ENCODE measurements around the gene CFHR3.
"Not testable (repeated sequence)": the region's sequence is repeated elsewhere in the genome, so short reads cannot be mapped to it uniquely, and the experiment has no call there.

CFHR3 gene

DNA sequence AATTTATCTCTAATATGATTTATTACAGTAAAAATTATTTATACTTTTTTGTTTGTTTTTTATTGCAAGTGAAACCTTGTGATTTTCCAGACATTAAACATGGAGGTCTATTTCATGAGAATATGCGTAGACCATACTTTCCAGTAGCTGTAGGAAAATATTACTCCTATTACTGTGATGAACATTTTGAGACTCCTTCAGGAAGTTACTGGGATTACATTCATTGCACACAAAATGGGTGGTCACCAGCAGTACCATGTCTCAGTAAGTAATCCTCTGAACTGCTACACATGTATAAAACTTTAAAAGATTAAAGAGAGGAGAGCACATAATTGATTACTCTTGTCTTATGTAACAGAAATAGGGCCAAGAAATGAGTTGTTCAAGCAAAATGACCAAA lies 4.5 kb downstream of the CFHR3 start:
- no peak overlapping the region for H3K9ac ChIP-seq (ENCODE audit: low read depth, low read length)
- no peak overlapping the region for H3K4me3 ChIP-seq (ENCODE audit: low read depth, low read length)
- H3K27me3 ChIP-seq (ENCODE audit: control insufficient read depth, insufficient read depth, low read length): no peaks in the 10 kb centered on the region
- no peaks in the 10 kb centered on the region for H3K36me3 ChIP-seq (ENCODE audit: control insufficient read depth, insufficient read depth, low read length)
- H3K9me3 ChIP-seq (ENCODE audit: control insufficient read depth, insufficient read depth, low read length): no peaks in the 10 kb centered on the region
- H3K4me1 ChIP-seq (ENCODE audit: control insufficient read depth, insufficient read depth, low read length): no peaks in the 10 kb centered on the region

DNA sequence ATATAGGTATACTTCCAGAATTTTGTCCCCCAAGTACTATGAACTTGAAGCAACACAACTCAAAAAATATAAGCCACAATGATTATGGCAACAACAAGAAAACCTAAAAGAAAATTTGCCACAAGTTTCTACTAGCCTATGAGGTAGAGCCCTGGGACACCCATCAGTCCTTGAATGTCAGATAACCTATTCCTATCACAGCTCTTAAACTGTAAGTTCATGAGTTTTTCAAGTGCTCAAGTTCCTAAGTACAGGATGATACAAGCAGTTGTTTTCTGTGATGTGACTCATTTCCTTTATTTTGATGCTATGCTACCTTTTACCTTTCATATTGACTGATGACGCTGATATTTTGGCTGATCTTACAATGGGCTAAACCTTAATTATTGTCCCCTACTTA lies 16.6 kb downstream of the CFHR3 start:
- H3K4me1 ChIP-seq (ENCODE audit: control insufficient read depth, insufficient read depth, low read length); H3K36me3 ChIP-seq (ENCODE audit: control insufficient read depth, insufficient read depth, low read length); H3K27me3 ChIP-seq (ENCODE audit: control insufficient read depth, insufficient read depth, low read length); H3K9me3 ChIP-seq (ENCODE audit: control insufficient read depth, insufficient read depth, low read length); H3K4me3 ChIP-seq (ENCODE audit: low read depth, low read length); H3K9ac ChIP-seq (ENCODE audit: low read depth, low read length): not testable (repeated sequence)

DNA sequence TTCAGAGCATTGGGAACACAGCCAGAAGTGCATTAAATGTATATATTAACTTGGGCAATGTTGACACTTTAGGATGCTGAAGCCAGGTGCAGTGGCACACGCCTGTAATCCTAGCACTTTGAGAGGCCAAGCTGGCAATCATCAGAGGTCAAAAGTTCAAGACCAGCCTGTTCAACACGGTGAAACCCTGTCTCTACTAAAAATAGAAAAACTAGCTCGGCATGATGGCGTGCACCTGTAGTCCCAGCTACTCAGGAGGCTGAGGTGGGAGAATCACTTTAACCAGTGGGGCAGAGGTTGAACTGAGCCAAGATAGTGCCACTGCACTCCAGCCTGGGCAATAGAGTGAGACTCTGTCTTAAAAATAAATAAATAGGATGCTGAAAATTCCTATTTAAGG lies 19.5 kb downstream of the CFHR3 start:
- not testable (repeated sequence) for H3K36me3 ChIP-seq (ENCODE audit: control insufficient read depth, insufficient read depth, low read length); H3K9ac ChIP-seq (ENCODE audit: low read depth, low read length); H3K27me3 ChIP-seq (ENCODE audit: control insufficient read depth, insufficient read depth, low read length); H3K9me3 ChIP-seq (ENCODE audit: control insufficient read depth, insufficient read depth, low read length); H3K4me1 ChIP-seq (ENCODE audit: control insufficient read depth, insufficient read depth, low read length); H3K4me3 ChIP-seq (ENCODE audit: low read depth, low read length)

DNA sequence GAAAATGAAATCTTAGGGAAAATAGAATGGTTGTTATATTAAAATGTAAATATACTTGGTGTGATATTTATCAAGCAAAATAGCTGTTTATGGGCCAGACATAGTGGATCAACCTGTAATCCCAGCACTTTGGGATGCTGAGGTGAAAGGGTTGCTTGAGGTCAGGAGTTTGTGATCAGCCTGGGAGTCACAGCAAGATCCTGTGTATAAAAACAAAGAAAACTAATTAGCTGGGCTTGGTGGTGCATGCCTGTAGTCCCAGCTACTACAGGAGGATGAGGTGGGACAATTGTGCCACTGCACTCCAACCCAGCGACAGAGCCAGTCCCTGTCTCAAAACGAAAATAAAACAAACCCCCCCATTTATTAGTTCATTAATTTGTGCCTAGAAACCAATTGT lies 23.3 kb downstream of the CFHR3 start:
- Histone ChIP-seq H3K36me3 (ENCODE audit: control insufficient read depth, insufficient read depth, low read length) (no peaks in the 10 kb centered on the region), H3K9ac (ENCODE audit: low read depth, low read length) (no peak overlapping the region), H3K4me1 (ENCODE audit: control insufficient read depth, insufficient read depth, low read length) (no peaks in the 10 kb centered on the region), H3K27me3 (ENCODE audit: control insufficient read depth, insufficient read depth, low read length) (no peaks in the 10 kb centered on the region), H3K4me3 (ENCODE audit: low read depth, low read length) (no peak overlapping the region), H3K9me3 (ENCODE audit: control insufficient read depth, insufficient read depth, low read length) (no peaks in the 10 kb centered on the region)

DNA sequence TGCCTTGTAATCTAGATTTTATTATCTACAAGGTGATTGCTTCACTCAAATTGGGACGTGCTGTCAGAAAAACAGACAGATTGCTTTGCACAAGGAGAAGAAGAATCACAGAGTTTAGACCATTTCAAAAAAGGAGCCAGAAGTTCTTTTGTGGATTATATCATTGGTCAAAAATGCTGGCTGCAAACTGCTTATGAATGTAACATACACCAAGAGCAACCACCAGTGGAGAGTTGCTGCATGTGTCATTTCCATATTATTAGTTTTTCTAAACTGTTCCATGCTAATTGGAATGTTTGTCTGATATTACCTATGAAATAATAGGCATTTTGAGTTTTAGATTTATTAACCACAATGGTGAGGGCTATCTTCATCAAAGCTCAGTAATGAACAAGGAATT lies 27.3 kb downstream of the CFHR3 start:
- not testable (repeated sequence) for H3K27me3 ChIP-seq (ENCODE audit: control insufficient read depth, insufficient read depth, low read length); H3K9ac ChIP-seq (ENCODE audit: low read depth, low read length); H3K36me3 ChIP-seq (ENCODE audit: control insufficient read depth, insufficient read depth, low read length); H3K9me3 ChIP-seq (ENCODE audit: control insufficient read depth, insufficient read depth, low read length); H3K4me1 ChIP-seq (ENCODE audit: control insufficient read depth, insufficient read depth, low read length); H3K4me3 ChIP-seq (ENCODE audit: low read depth, low read length)

DNA sequence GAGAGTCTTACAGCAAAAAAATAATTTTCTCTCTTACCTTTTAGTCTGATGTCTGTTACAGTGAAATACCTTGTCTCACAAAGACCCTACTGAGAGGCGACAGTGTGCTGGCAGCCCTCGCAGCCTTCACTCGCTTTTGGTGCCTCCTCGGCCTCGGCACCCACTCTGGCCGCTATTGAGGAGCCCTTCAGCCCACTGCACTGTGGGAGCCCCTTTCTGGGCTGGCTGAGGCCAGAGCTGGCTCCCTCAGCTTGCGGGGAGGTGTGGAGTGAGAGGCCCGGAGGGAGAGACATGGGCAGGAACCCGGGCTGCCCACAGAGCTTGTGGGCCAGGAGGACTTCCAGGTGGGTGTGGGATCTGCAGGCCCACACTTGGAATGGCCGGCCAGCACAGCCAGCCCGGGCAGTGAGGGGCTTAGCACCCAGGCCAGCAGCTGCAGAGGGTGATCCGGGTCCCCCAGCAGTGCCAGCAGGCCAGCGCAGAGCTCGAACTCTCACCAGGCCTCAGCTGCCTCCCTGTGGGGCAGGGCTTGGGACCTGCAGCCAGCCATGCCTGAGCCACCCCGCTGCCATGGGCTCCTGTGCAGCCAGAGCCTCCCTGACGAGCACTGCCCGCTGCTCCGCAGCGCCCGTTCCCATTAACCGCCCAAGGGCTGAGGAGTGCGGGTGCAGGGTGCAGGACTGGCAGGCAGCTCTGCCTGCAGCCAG lies 34.0 kb downstream of the CFHR3 start:
- no peak overlapping the region for H3K4me3 ChIP-seq (ENCODE audit: low read depth, low read length)
- H3K36me3 ChIP-seq (ENCODE audit: control insufficient read depth, insufficient read depth, low read length): no peaks in the 10 kb centered on the region
- no peak overlapping the region for H3K9ac ChIP-seq (ENCODE audit: low read depth, low read length)
- no peaks in the 10 kb centered on the region for H3K4me1 ChIP-seq (ENCODE audit: control insufficient read depth, insufficient read depth, low read length)
- H3K27me3 ChIP-seq (ENCODE audit: control insufficient read depth, insufficient read depth, low read length): no peaks in the 10 kb centered on the region
- no peaks in the 10 kb centered on the region for H3K9me3 ChIP-seq (ENCODE audit: control insufficient read depth, insufficient read depth, low read length)

DNA sequence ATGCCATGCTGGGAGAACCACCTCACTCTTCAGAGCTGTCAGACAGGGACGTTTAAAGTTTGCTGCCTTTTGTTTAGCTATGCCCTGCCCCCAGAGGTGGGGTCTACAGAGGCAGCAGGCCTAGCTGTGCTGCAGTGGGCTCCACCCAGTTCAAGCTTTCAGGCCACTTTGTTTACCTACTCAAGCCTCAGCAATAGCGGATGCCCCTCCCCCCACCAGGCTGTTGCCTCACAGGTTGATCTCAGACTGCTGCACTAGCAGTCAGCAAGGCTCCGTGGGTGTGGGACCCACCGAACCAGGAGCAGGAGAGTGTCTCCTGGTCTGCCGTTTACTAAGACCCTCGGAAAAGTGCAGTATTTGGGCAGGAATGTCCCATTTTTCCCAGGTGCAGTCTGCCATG lies 42.8 kb downstream of the CFHR3 start:
- not testable (repeated sequence) for H3K4me3 ChIP-seq (ENCODE audit: low read depth, low read length); H3K27me3 ChIP-seq (ENCODE audit: control insufficient read depth, insufficient read depth, low read length); H3K9me3 ChIP-seq (ENCODE audit: control insufficient read depth, insufficient read depth, low read length); H3K9ac ChIP-seq (ENCODE audit: low read depth, low read length); H3K4me1 ChIP-seq (ENCODE audit: control insufficient read depth, insufficient read depth, low read length); H3K36me3 ChIP-seq (ENCODE audit: control insufficient read depth, insufficient read depth, low read length)

DNA sequence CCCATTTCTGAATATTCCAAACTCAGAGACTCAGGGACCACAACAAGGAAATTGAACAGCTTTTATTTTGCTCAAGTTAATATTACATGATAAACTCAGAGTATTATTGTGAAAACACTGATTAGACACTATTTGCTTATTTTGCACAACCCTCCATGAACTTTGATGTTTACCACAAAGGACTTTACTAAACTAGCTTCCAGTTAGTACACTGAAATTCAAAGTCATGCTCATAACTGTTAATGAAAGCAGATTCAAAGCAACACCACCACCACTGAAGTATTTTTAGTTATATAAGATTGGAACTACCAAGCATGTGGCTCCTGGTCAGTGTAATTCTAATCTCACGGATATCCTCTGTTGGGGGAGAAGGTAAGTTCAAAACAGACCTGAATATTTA lies 44.9 kb downstream of the CFHR3 start, which contains the start of gene CFHR1:
Gene CFHR1 (plus strand): TSS at position 201 of the 400 bp plus-strand sequence. CDS start 114 bp downstream, at position 315.
- H3K9ac ChIP-seq (ENCODE audit: low read depth, low read length); H3K4me1 ChIP-seq (ENCODE audit: control insufficient read depth, insufficient read depth, low read length); H3K9me3 ChIP-seq (ENCODE audit: control insufficient read depth, insufficient read depth, low read length); H3K36me3 ChIP-seq (ENCODE audit: control insufficient read depth, insufficient read depth, low read length); H3K4me3 ChIP-seq (ENCODE audit: low read depth, low read length); H3K27me3 ChIP-seq (ENCODE audit: control insufficient read depth, insufficient read depth, low read length): not testable (repeated sequence)

DNA sequence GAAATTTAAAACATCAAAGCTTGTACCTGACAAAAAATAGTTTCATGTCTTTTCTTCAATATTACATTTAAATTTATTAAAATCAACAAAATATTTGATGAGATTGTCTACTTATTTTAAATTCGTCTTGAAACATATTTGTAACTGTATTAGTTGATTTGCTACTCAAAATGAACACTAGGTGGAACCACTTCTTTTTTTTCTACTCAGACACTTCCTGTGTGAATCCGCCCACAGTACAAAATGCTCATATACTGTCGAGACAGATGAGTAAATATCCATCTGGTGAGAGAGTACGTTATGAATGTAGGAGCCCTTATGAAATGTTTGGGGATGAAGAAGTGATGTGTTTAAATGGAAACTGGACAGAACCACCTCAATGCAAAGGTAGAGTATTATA lies 53.2 kb downstream of the CFHR3 start:
- H3K4me3 ChIP-seq (ENCODE audit: low read depth, low read length); H3K36me3 ChIP-seq (ENCODE audit: control insufficient read depth, insufficient read depth, low read length); H3K4me1 ChIP-seq (ENCODE audit: control insufficient read depth, insufficient read depth, low read length); H3K27me3 ChIP-seq (ENCODE audit: control insufficient read depth, insufficient read depth, low read length); H3K9ac ChIP-seq (ENCODE audit: low read depth, low read length); H3K9me3 ChIP-seq (ENCODE audit: control insufficient read depth, insufficient read depth, low read length): not testable (repeated sequence)

Data from iPS-15b (cell line).